H1 (cell line): ENCODE results near the gene GAS6. TPM values are rescaled to one million over a fixed set of nuclear protein-coding genes. Genes with fewer than 3 reads are reported as not detected.

Experiments
- CTCF ChIA-PET: fragments of 300-600 bp; sonication (Branson Sonifier 250); formaldehyde crosslinking; loops from one replicate; lab custom pipeline; 2021; ENCODE audit not compliant: partially characterized antibody; lab: Charles Lee
- POLR2A ChIA-PET: fragments of 300-600 bp; sonication (Branson Sonifier 250); formaldehyde crosslinking; loops from one replicate; lab custom pipeline; 2021; ENCODE audit warnings: inconsistent platforms; ENCODE audit not compliant: partially characterized antibody; lab: Charles Lee
- DNase-seq, 2 experiments: peaks; one replicate each; pipeline versions ENCODE4 v3.0.0 to v3.0.0-alpha.2; 2010 to 2022; ENCODE audit warnings: low spot score in 2 of 2, low read depth in 1 of 2, mixed read lengths in 1 of 2
- FAIRE-seq: peaks from 2 replicates; lab custom pipeline; 2011; peaks lifted over from hg19 to GRCh38; lab: Jason Lieb, UNC
- H2AFZ ChIP-seq: 2 replicates; pipeline ENCODE4 v1.8.1; 2012; ENCODE audit warnings: low read length, inconsistent platforms
- H2AK5ac ChIP-seq: 2 replicates; pipeline ENCODE4 v1.6.1; 2013; ENCODE audit warnings: low read depth, low read length
- H2BK120ac ChIP-seq: replicated peaks from 2 replicates; pipeline ENCODE3; 2013; ENCODE audit warnings: low read depth, low read length, inconsistent platforms
- H2BK12ac ChIP-seq: 2 replicates; pipeline ENCODE4 v1.6.1; 2013; ENCODE audit warnings: low read depth, low read length
- H2BK15ac ChIP-seq: 2 replicates; pipeline ENCODE4 v1.6.1; 2013; ENCODE audit warnings: low read length
- H2BK20ac ChIP-seq: 2 replicates; pipeline ENCODE4 v1.6.1; 2013; ENCODE audit warnings: low read length
- H2BK5ac ChIP-seq: 2 replicates; pipeline ENCODE4 v1.6.1; 2013; ENCODE audit warnings: low read depth, low read length
- H3K14ac ChIP-seq: 2 replicates; pipeline ENCODE4 v1.6.1; 2013; ENCODE audit warnings: inconsistent platforms; ENCODE audit not compliant: insufficient read length
- H3K18ac ChIP-seq: 2 replicates; pipeline ENCODE4 v1.6.1; 2013; ENCODE audit warnings: low read length; ENCODE audit errors: extremely low read depth
- H3K23ac ChIP-seq: 2 replicates; pipeline ENCODE4 v1.6.1; 2013; ENCODE audit warnings: inconsistent platforms; ENCODE audit not compliant: insufficient read length
- H3K23me2 ChIP-seq: 2 replicates; pipeline ENCODE4 v1.6.1; 2013; ENCODE audit warnings: low read depth, low read length
- H3K27ac ChIP-seq: 2 replicates; pipeline ENCODE4 v1.6.1; 2011; ENCODE audit warnings: low read depth, low read length, inconsistent platforms
- H3K27me3 ChIP-seq, 4 experiments: replicated peaks in 1 of 4; 1 replicate in 1 of 4; 2 replicates in 3 of 4; pipeline versions ENCODE4 v1.6.1 to v1.8.1; 2011 to 2013; ENCODE audit warnings: low read length in 3 of 4, mild to moderate bottlenecking in 3 of 4, inconsistent platforms in 2 of 4, mixed read lengths in 2 of 4, moderate library complexity in 1 of 4; ENCODE audit not compliant: control insufficient read depth in 3 of 4, insufficient read depth in 3 of 4; ENCODE audit errors: extremely low read depth in 1 of 4
- H3K36me3 ChIP-seq, 4 experiments: 2 replicates each; pipeline versions ENCODE4 v1.6.1 to v1.8.1; 2011 to 2013; ENCODE audit warnings: mild to moderate bottlenecking in 4 of 4, low read length in 3 of 4, moderate library complexity in 2 of 4, control low read depth in 1 of 4, inconsistent platforms in 1 of 4; ENCODE audit not compliant: insufficient read depth in 4 of 4, control insufficient read depth in 2 of 4
- H3K4ac ChIP-seq: replicated peaks from 2 replicates; pipeline ENCODE3; 2013; ENCODE audit warnings: low read length, low read depth, mixed read lengths, inconsistent platforms; ENCODE audit not compliant: insufficient read length
- H3K4me1 ChIP-seq, 4 experiments: replicated peaks in 1 of 4; 1 replicate in 1 of 4; 2 replicates in 3 of 4; pipeline versions ENCODE4 v1.6.1 to v1.8.1; 2011 to 2013; ENCODE audit warnings: low read length in 3 of 4, inconsistent platforms in 2 of 4, mixed read lengths in 1 of 4; ENCODE audit not compliant: insufficient read depth in 4 of 4, control insufficient read depth in 3 of 4
- H3K4me2 ChIP-seq, 2 experiments: 2 replicates each; pipeline versions ENCODE4 v1.6.1 to v1.8.1; 2011 to 2013; ENCODE audit warnings: low read depth in 2 of 2, low read length in 2 of 2, control low read depth in 1 of 2, inconsistent platforms in 1 of 2, mild to moderate bottlenecking in 1 of 2; ENCODE audit not compliant: insufficient read depth in 1 of 2
- H3K4me3 ChIP-seq, 4 experiments: fragments of 200-600, 300-600 bp in 1 of 4; sonication (generic), shearing (Covaris generic), sonication (Bioruptor Twin) in 1 of 4; 2 replicates each; pipeline versions ENCODE4 v1.5.1 to v1.8.1; 2011 to 2016; ENCODE audit warnings: low read length in 4 of 4, low read depth in 3 of 4, control low read depth in 2 of 4, inconsistent platforms in 2 of 4, mild to moderate bottlenecking in 2 of 4, mixed read lengths in 1 of 4, moderate library complexity in 1 of 4; ENCODE audit not compliant: insufficient read depth in 2 of 4; ENCODE audit errors: extremely low read depth in 1 of 4
- H3K56ac ChIP-seq: replicated peaks from 2 replicates; pipeline ENCODE3; 2013; ENCODE audit warnings: low read depth, mild to moderate bottlenecking, mixed read lengths, low read length, inconsistent platforms; ENCODE audit not compliant: insufficient read length
- H3K79me1 ChIP-seq: 2 replicates; pipeline ENCODE4 v1.6.1; 2013; ENCODE audit warnings: low read depth, low read length, control low read depth
- H3K79me2 ChIP-seq, 2 experiments: 2 replicates each; pipeline versions ENCODE4 v1.6.1 to v1.8.1; 2012 to 2013; ENCODE audit warnings: low read length in 2 of 2, mild to moderate bottlenecking in 2 of 2, inconsistent platforms in 1 of 2; ENCODE audit not compliant: insufficient read depth in 2 of 2, control insufficient read depth in 1 of 2
- H3K9ac ChIP-seq, 4 experiments: replicated peaks in 1 of 4; 1 replicate in 1 of 4; 2 replicates in 3 of 4; pipeline versions ENCODE4 v1.6.1 to v1.8.1; 2011 to 2013; ENCODE audit warnings: low read depth in 3 of 4, low read length in 3 of 4, control low read depth in 2 of 4, mild to moderate bottlenecking in 2 of 4, moderate library complexity in 2 of 4, inconsistent platforms in 1 of 4; ENCODE audit errors: extremely low read depth in 1 of 4
- H3K9me3 ChIP-seq, 2 experiments: 2 replicates each; pipeline versions ENCODE4 v1.6.1 to v1.8.1; 2012 to 2013; ENCODE audit warnings: mild to moderate bottlenecking in 2 of 2, moderate library complexity in 2 of 2, control low read depth in 1 of 2, inconsistent platforms in 1 of 2, low read depth in 1 of 2, low read length in 1 of 2, mixed read lengths in 1 of 2; ENCODE audit not compliant: insufficient read depth in 2 of 2
- H4K20me1 ChIP-seq, 2 experiments: replicated peaks in 1 of 2; 2 replicates each; pipeline versions ENCODE3 to v1.8.1; 2011 to 2013; ENCODE audit warnings: inconsistent platforms in 2 of 2, low read length in 2 of 2, mild to moderate bottlenecking in 1 of 2; ENCODE audit not compliant: insufficient read depth in 2 of 2, control insufficient read depth in 1 of 2
- H4K5ac ChIP-seq: 2 replicates; pipeline ENCODE4 v1.6.1; 2013; ENCODE audit warnings: low read length, low read depth, mixed read lengths, inconsistent platforms; ENCODE audit not compliant: insufficient read length
- H4K8ac ChIP-seq: 2 replicates; pipeline ENCODE4 v1.8.0; 2013; ENCODE audit warnings: mild to moderate bottlenecking, moderate library complexity, low read length, inconsistent platforms; ENCODE audit not compliant: insufficient read depth; ENCODE audit errors: extremely low read depth
- H4K91ac ChIP-seq: replicated peaks from 2 replicates; pipeline ENCODE3; 2013; ENCODE audit warnings: low read length, mixed read lengths, inconsistent platforms; ENCODE audit not compliant: insufficient read length
- EP300 ChIP-seq, 2 experiments: IDR thresholded peaks; 1 replicate in 1 of 2; 2 replicates in 1 of 2; pipeline ENCODE4 v1.6.1; 2011 to 2012; ENCODE audit warnings: low read depth in 2 of 2, low read length in 2 of 2, mild to moderate bottlenecking in 2 of 2, borderline replicate concordance in 1 of 2, inconsistent platforms in 1 of 2, moderate library complexity in 1 of 2
- HDAC6 ChIP-seq: IDR thresholded peaks from one replicate; pipeline ENCODE4 v1.7.1; 2012; ENCODE audit warnings: low read depth, mild to moderate bottlenecking, inconsistent platforms, low read length, moderate library complexity
- JUN ChIP-seq: IDR thresholded peaks from 2 replicates; pipeline ENCODE4 v1.6.1; 2011; ENCODE audit warnings: low read depth, mild to moderate bottlenecking, improper control_type of control experiment, low read length
- MAFK ChIP-seq: IDR thresholded peaks from 2 replicates; pipeline ENCODE4 v1.6.1; 2012; ENCODE audit warnings: low read depth, mild to moderate bottlenecking, improper control_type of control experiment, low read length
- RFX5 ChIP-seq: IDR thresholded peaks from 2 replicates; pipeline ENCODE4 v1.6.1; 2011; ENCODE audit warnings: low read depth, low read length, improper control_type of control experiment, borderline replicate concordance
- SAP30 ChIP-seq: fragments of 300-600 bp; sonication (generic); IDR thresholded peaks from 2 replicates; pipeline ENCODE4 v1.7.1; 2012; ENCODE audit warnings: low read length, moderate library complexity, mild to moderate bottlenecking, inconsistent platforms; ENCODE audit not compliant: insufficient read depth, insufficient replicate concordance
- SUZ12 ChIP-seq: fragments of 200-600 bp; sonication (generic); IDR thresholded peaks from 2 replicates; pipeline ENCODE4 v1.6.1; 2012; ENCODE audit warnings: mild to moderate bottlenecking, inconsistent platforms, low read length, moderate library complexity, mixed read lengths
- TCF12 ChIP-seq: IDR thresholded peaks from 2 replicates; pipeline ENCODE4 v1.6.1; 2011; ENCODE audit warnings: low read depth, mild to moderate bottlenecking, low read length
- TEAD4 ChIP-seq: IDR thresholded peaks from 2 replicates; pipeline ENCODE4 v1.6.1; 2012; ENCODE audit warnings: low read depth, low read length, inconsistent platforms, mixed read lengths
- WGBS, 2 experiments: shearing (Covaris generic) in 1 of 2; methylation state at CpG; one replicate each; pipeline versions ENCODE4 v1.1.6 to v1.1.7; 2013 to 2015; ENCODE audit warnings: low lambda C conversion rate in 2 of 2, mixed read lengths in 2 of 2, inconsistent platforms in 1 of 2, low coverage in 1 of 2, missing lambda C conversion rate in 1 of 2; ENCODE audit not compliant: insufficient replicate concordance in 2 of 2, insufficient coverage in 1 of 2, insufficient read length in 1 of 2; ENCODE audit errors: extremely low coverage in 1 of 2, missing lambda C conversion rate in 1 of 2; 5-methylcytosine and 5-hydroxymethylcytosine counted together
- polyA plus RNA-seq, 7 experiments: library from polyadenylated mRNA; depleted of rRNA in 3 of 7; stranded (reverse) in 5 of 7; unstranded in 2 of 7; fragments of >200 nt in 5 of 7; fragments of 200-250 nt in 2 of 7; gene quantifications; 1 replicate in 5 of 7; 2 replicates in 1 of 7; 4 replicates in 1 of 7; pipeline versions ENCODE4 v1.2.1 to v1.2.3, GENCODE V29; 2011 to 2013; ENCODE audit warnings: missing spikeins in 2 of 7, mixed read lengths in 2 of 7
- total RNA-seq: library from RNA; stranded (reverse); fragmentation: NEBNext Ultra II Directional; extraction: Animal tissue kit (Norgen Biotek cat#: 25700); gene quantifications from 2 replicates; pipeline ENCODE4 v1.2.1, GENCODE V29; 2021
- TF ChIP-seq, protein P1 (sequence below): IDR thresholded peaks from 2 replicates; pipeline ENCODE4 v1.6.1; 2011; ENCODE audit warnings: low read length, improper control_type of control experiment
- TF ChIP-seq, protein P2 (sequence below): IDR thresholded peaks from 2 replicates; pipeline ENCODE4 v1.6.1; 2011; ENCODE audit warnings: low read depth, mild to moderate bottlenecking, low read length; ENCODE audit not compliant: insufficient read depth

GAS6 gene
- total and polyA plus RNA-seq, 2 of the 8 experiments (the other 6 are each of a cell fraction or from before 2014, with no cell fraction given), result 18.6 to 31.0 TPM

DNA sequence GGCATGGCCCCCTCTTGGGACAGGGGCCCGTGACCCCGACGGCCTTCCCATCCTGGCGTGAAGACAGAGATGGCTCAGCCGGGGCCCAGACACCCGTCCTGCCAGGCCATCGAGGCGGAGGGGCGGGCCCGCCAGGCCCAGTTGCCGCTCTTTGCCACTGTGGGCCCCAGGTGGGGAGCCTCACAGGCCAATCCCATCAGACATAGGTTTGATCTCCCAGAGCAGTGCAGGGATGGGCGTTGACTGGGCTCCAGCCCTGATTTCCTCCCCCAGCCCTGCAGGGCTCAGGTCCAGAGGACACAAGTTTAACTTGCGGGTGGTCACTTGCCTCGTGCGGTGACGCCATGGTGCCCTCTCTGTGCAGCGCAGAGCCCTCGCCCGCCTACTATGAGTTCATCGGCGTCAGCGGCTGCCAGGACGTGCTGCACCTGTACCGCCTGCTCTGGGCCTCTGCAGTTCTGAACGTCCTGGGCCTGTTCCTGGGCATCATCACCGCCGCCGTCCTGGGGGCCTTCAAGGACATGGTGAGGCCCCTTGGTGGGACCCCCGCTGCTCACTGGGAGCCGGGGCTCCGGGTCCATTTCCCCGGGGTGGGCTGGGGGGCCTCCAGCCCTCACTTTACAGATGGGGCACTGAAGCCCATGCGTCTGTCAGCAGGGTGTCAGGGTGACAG lies 62.5 kb downstream of the GAS6 start:
- CTCF ChIA-PET, result interaction anchor here (1.0 to 3.8 kb wide), 13 partner anchors 9 to 398 kb away, joined by 3 to 32 read pairs (median 5); no protein-coding TSS in a partner anchor
- Histone ChIP-seq H3K23ac (no peak overlapping the region), H2AFZ (no peak overlapping the region), H3K18ac (peak overlapping the region; percentile 48; the same call in 1 of the 2 replicates), H3K4ac (no peak overlapping the region), H3K14ac (no peak overlapping the region), H3K4me2 (no peak overlapping the region), H2BK20ac (no peak overlapping the region), H2BK15ac (no peak overlapping the region), H3K27ac (no peak overlapping the region), H3K9me3 (no peaks in the 10 kb centered on the region), H3K4me1 (peaks cover 0 to 8% (median 6%) of the 10 kb centered on the region in 4 experiments; a peak in 4 of 7 replicates), H2BK12ac (no peak overlapping the region), H2AK5ac (no peak overlapping the region), H3K23me2 (peaks cover 10% of the 10 kb centered on the region; the same call in 1 of the 2 replicates), H2BK120ac (no peak overlapping the region), H2BK5ac (no peak overlapping the region), H3K79me2 (no peaks in the 10 kb centered on the region), H3K27me3 (no peaks in the 10 kb centered on the region), H4K8ac (peak overlapping the region; percentile 2; the same call in 1 of the 2 replicates), H3K79me1 (no peaks in the 10 kb centered on the region), H4K20me1 (peaks cover 0 to 3% of the 10 kb centered on the region in 2 experiments), H4K91ac (no peak overlapping the region), H3K4me3 (no peak overlapping the region), H3K9ac (no peak overlapping the region), H3K36me3 (no peaks in the 10 kb centered on the region), H3K56ac (no peak overlapping the region), H4K5ac (no peak overlapping the region)
- POLR2A ChIA-PET, result no interaction called here
- DNase-seq (no peak), FAIRE-seq (no peak)
- WGBS, 2 experiments, result 92% methylated on average over 27 of the region's 33 CpGs; no CpG with 5 or more reads in 1 of the 2 experiments
- TF ChIP-seq RFX5 (no peak), SAP30 (no peak), TEAD4 (no peak), EP300 (IDR thresholded peaks at IDR 0.05; ENCODE audit: borderline replicate concordance in 1 of 2, low read depth in 2 of 2, low read length in 2 of 2) (no peak), TCF12 (no peak), JUN (no peak), HDAC6 (no peak), SUZ12 (no peak), MAFK (no peak)
- TF ChIP-seq, protein P1, sequence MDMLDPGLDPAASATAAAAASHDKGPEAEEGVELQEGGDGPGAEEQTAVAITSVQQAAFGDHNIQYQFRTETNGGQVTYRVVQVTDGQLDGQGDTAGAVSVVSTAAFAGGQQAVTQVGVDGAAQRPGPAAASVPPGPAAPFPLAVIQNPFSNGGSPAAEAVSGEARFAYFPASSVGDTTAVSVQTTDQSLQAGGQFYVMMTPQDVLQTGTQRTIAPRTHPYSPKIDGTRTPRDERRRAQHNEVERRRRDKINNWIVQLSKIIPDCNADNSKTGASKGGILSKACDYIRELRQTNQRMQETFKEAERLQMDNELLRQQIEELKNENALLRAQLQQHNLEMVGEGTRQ, result no peak
- TF ChIP-seq, protein P2, sequence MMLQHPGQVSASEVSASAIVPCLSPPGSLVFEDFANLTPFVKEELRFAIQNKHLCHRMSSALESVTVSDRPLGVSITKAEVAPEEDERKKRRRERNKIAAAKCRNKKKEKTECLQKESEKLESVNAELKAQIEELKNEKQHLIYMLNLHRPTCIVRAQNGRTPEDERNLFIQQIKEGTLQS, result no peak
